GM21423 (cell line): ENCODE data around the gene PEAR1.

Experiments used
- ATAC-seq: cut with Tn5 transposase; IDR thresholded peaks from one replicate; pipeline ENCODE4 v1.9.1; 2021; ENCODE audit warnings: mild to moderate bottlenecking, moderate library complexity; ENCODE audit not compliant: unreplicated experiment

The PEAR1 gene

DNA sequence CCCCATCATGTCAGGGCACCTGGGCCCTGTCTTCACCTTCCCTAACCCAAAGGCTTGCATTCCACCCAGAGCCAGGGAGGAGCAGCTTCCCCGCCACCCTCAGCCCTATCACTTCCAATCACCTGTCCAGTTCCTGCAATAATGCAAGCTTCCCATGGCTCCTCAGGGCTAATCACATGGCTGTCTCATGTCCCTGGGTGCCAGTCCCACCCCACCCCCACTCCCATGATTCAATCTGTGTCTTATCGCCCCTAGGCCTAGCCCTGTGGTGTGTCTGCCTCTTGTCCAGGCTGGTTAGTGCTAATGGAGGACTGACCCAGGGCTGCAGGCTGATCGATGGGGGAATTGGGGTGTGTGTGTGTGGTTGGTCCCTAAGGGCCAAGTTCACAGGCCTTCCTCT lies 11.0 kb upstream of the PEAR1 start:
- no peak for ATAC-seq

DNA sequence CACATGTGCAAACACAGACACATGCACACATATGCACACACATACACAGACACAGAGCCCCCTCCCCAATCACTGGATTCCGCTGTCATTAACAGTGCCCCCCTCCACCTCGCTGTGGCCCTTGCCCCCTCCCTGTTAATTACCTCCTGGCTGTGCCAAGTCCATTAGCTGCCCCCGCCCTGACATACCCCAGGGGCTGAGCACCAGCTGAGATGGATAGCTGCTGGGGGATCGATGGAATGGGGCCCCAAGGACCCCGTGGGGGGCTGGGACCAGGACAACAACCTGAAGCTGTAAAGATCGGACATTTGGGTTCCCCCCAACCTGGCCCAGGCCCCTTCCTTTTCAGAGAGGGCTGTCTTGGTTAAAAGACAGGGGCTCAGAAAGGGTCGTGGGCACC lies 9.6 kb upstream of the PEAR1 start:
- ATAC-seq, result no peak

DNA sequence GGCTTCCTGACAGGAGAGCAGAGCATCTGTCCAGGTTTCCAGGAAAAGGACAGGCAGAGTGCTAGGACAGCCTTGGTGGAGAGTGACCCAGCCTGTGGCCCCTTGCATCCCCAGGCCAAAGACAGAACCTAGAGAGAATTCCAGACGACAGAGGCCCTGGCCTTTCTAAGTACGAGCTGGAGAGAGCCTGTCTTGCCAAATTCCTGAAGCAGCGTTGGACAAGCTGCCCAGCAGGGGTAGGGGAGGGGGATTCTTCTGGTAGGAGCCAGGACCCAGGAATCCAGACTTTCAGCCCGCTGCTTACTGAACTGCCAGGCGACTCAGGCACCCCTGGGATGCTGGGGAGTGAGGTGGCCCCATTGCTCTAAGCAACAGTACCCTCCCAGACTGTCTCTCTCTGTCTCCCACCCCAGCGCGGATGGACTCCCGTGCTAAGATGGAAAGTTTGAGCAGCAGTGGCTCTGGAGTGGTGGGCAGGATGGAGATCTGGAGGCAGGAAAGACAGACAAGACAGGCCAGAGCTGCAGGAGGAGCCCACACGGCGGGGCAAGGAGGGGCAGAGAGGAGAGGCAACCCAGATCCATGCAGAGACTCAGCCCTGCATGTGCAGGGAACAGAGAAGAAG lies 8.8 kb upstream of the PEAR1 start:
- no peak for ATAC-seq

DNA sequence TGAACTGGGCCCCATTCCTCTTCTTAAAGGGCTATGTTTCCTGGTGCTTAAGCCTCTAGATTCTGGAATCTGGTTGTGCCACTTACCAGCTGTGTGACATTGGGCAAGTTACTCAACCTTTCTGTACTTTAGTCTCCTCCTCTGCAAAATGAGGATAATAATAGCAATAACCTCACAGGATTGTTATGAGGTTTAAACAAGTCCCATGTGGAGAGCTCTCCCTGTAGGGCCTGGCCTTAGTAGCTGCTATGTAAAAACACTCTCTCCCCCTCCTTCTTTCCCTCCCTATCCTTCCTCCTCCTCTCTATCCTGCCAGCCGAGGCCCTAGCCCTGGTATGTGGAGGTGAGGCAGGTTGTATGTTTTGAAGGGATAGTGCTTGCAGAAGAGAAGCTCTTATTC lies 8.2 kb upstream of the PEAR1 start:
- no peak for ATAC-seq

DNA sequence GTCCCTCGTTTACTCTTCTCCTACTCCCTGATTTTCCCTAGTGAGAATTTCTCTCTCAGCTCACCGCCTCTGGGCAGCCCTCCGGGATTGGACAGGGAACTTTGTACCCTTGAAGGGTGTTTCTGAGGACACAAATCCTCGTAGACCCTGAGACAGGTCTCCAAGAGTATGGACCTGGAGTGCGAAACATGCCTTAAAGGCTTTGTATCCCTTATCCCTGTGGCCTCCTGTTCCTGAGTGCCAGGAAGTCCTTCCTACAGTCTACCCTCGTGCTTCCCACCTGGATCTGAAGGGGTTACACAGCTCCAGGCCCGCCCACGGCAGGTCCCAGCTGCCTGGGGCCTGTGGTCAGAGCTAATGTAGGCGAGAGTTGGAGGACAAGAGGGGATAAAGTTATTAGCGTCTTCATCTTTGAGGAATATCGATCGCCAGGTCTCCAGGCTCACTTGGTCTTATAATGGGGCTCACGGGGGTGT lies 7.6 kb upstream of the PEAR1 start:
- no peak for ATAC-seq

- no peak for ATAC-seq
Measured at GRCh38 chr1:156886583-156887281, 6.8 kb upstream of the PEAR1 start.

DNA sequence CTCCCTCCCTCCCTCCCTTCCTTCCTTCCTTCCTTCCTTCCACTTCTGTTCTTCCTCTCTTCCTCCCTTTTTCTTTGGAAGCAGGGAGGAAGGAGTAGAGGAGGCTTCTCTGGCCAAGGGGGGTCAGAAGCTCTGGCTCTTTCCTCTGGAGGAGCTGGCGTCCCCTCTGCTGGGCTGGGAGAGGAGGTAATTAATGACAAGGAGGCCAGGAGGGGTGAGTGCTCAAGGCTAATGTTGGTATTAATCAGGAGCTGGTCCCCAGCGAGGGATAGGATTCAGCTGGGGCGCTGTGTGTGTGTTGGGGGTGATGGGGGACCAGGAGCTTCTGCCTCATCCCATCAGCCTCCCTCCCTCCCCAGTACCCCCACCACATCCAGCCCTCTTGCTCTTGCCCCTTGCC lies 6.2 kb upstream of the PEAR1 start:
- ATAC-seq, result no peak

- ATAC-seq, result no peak
Measured at GRCh38 chr1:156887734-156888133, 5.8 kb upstream of the PEAR1 start.

DNA sequence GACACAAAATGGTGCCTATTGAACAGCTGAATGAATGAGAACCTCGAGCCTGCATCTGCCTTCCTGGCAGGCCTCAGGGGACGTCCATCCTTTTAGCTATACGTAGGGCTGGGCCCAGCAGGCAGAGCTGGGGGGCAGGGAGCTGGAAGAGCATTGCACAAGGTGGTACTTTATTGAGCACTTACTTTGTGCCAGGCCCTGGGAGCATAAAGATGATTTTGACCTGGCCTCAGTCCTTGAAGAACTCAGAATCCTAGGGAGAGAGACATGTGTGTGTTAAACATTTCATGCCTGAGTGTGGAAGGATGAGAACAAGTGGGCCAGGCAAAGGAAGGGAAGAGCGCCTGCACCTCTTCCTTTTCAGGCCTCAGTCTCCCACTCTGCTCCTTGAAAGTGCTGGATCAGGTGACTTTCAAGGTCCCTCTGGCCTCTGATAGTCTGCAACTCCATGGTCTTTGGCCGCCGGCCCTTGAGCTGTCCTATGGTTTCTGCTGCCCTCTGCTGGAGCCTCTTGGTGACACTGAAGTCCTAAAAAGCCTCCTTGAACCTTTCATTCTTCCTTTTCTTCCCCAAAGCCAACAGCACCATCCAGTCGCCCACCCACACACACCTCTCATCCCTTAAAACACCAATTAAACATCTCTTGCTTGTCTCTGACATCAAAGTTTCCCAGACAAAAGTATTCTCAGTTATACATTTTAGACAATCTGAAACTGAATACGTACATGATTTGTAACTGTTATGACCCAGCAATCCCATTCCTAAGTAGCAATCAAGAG lies 3.5 kb upstream of the PEAR1 start:
- no peak for ATAC-seq

- no peak for ATAC-seq
Measured at GRCh38 chr1:156892190-156893047, 1.1 kb upstream of the PEAR1 start.

GRCh38 chr1:156894001-156894400 lies 483 bp downstream of the PEAR1 start:
- ATAC-seq, result no peak

DNA sequence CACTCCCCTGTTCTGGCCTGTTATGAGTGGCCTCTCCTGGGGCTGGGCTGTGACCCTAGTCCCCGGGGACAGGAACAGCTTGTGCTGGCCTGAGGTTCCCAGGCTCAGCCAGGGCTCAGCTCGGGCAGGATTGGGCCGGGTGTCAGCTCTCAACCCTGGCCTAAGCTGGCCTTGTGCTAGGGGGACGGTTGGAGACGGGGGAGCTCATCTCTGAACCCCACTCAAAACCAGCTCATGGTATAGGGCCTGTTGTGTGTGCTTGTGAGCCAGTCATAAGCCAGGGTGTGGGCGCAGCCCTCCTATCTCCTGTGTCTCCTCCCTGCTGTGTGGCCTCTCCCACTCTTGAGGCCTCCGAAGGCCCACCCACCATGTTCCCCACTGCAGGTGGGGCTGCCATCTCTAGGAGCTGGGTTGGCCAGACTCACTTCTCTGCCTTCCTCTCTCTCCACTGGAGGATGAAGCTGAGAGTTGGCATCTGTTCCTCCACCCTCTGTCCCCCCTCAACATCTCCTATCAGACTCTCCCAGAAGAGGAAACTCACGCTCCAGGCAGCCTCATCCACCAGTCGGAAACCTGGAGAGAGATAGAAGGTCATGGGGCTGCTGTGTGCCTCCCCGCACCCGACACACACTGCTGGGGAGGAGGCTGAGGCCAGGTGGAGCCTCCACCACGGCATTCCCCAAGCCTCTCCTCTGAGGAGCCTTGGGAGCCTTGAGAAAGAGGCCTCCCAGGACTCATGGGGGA lies 1.4 kb downstream of the PEAR1 start:
- ATAC-seq, result no peak

DNA sequence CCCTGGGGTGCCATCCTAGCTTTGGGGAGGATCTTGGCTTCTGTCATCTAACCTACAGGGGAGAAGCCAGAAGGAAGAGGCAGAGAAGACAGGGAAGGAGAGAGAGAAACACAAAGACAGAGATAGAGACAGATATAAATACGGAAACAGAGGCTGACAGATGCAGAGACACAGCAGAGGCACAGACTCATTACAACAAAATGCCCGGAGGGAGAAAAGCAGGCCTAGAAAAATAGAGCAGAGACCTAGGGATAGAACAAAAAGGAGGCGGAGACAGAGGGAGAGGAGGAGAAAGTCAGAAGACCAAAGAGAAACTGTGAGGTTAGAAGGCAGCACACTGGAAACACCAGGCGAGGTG lies 1.9 kb downstream of the PEAR1 start:
- no peak for ATAC-seq

DNA sequence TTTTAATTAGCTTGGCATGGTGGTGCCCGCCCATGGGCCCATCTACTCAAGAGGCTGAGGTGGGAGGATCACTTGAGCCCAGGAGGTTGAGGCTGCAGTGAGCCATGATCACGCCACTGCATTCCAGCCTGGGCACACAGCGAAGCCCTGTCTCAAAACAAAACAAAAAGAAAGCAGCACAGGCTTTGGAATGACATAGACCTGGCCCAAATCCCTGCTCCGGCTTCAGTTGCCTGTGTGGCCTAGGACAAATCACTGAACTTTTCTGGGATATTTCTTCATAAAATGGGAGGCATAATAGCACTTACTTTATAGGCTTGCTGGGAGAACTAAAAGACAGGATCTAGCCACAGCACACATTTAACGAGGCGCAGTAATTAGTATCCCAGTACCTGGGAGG lies 2.4 kb downstream of the PEAR1 start:
- no peak for ATAC-seq

GRCh38 chr1:156896490-156897033 lies 3.0 kb downstream of the PEAR1 start:
- no peak for ATAC-seq

GRCh38 chr1:156897078-156897825 lies 3.7 kb downstream of the PEAR1 start:
- ATAC-seq, result no peak

- ATAC-seq, result no peak
Measured at GRCh38 chr1:156898161-156898566, 4.6 kb downstream of the PEAR1 start.

- ATAC-seq, result no peak
Measured at GRCh38 chr1:156898971-156899664, 5.6 kb downstream of the PEAR1 start.
